Cardiac septum (tissue), 1 donor: ENCODE results near the gene OGFOD2. TPM values are rescaled to one million over a fixed set of nuclear protein-coding genes. Genes with fewer than 3 reads are reported as not detected.
A peak's percentile ranks its signal among the peaks of the same experiment; 100 is the strongest.
"Not testable (repeated sequence)": the region's sequence is repeated elsewhere in the genome, so short reads cannot be mapped to it uniquely, and the experiment has no call there.

Experiments used
- DNase-seq: peaks from one replicate; pipeline ENCODE4 v3.0.0-alpha.2; 2020; ENCODE audit warnings: low spot score
- intact Hi-C: fragments of 100-400 bp; cut with DNase I; formaldehyde crosslinking; loops from one replicate; pipeline ENCODE4 v1.14.0; 2022
- long read RNA-seq: library from polyadenylated mRNA; unstranded; transcript quantifications from one replicate; pipeline ENCODE4 v2.0.0, GENCODE V29; 2021
- total RNA-seq: library from RNA; stranded (reverse); fragmentation: NEBNext Ultra II Directional; extraction: Animal tissue kit (Norgen Biotek cat#: 25700); gene quantifications from one replicate; pipeline ENCODE4 v1.2.1, GENCODE V29; 2021
- donor health status: DM: no; HTN: no; CAD: no.

The OGFOD2 gene
- total RNA-seq, result 10.6 TPM
- long read RNA-seq, transcript OGFOD2-201 (7 exons, 1,780 nt), result major isoform, 11 of 23 reads
- long read RNA-seq, partial matches to known transcripts, result 2 of 23 reads
- long read RNA-seq, other reads (novel, unspliced or antisense), result 8 of 23 reads

GRCh38 chr12:122974892-122975789 lies at the start of gene OGFOD2:
OGFOD2 (plus strand) TSS chr12:122975244; CDS start chr12:122975252, 8 bp downstream.
- peak; percentile 95 for DNase-seq
- intact Hi-C loops, result loop anchor here (5.0 kb wide), 1 partner anchor 257 kb away; the partner anchor contains the start of genes MPHOSPH9 and MTRFR

GRCh38 chr12:122927756-122928403 lies 47.2 kb upstream of the OGFOD2 start:
- no peak for DNase-seq
- intact Hi-C loops, result no loop called here

DNA sequence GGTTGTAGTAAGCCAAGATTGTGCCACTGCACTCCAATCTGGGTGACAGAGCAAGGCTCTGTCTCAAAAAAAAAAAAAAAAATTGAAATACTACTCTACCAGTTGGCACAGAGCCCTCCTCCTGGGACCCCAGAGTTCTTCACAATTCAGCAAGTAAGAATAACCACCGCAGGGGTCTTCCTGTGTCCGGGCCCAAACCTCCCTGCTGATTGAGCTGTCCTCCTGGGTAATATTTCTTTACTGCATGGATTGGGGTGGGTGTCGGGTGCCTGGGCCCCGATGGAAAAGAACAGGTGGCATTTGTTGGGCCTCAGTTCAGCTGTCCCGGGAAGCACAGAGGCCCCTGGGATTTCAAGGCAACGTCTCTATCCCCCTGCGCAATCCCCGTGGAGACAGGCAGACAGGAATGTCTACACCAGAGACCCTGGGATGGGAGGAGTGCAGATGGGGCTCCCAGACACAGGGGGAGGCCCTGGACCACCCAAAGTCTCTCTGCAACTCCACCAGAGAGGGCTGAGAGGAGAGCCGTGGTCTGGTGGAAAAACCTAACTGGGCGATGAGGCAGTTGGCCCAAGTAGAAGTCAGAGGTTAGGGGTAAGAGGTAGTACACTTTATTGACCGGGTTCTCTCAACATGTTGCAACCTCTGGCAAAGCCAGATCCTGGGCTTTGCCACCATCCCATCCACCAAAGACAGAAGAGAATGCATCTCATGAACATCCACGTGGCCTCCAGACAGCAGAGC lies 46.5 kb upstream of the OGFOD2 start:
- DNase-seq, result no peak
- intact Hi-C loops, result no loop called here

DNA sequence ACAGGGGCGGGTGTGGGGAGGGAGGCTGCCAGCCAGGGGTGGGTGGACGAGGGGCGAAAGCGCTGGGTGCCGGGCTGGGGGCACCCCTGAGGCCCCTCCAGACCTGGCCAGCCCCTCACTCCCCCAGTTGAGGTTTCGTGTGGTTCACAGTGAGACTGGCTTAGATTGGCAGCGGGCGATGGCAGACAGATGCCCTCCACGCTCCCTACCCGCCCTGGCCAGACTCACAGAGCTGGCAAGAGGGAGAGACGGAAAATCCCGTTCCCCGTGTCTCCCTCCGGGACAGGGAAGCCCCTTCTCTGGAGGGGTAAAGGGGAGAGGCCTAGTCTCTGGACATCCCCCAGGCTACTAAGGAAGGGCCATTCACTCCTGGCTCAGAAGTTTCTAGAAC lies 45.9 kb upstream of the OGFOD2 start:
- no peak for DNase-seq

GRCh38 chr12:122929812-122930211 lies 45.2 kb upstream of the OGFOD2 start:
- intact Hi-C loops, result no loop called here
- DNase-seq, result no peak

More for the DNA sequence above, 45.9 kb upstream of the OGFOD2 start:
- intact Hi-C loops, result no loop called here

GRCh38 chr12:122932207-122932606 lies 42.8 kb upstream of the OGFOD2 start:
- intact Hi-C loops, result no loop called here
- no peak for DNase-seq

DNA sequence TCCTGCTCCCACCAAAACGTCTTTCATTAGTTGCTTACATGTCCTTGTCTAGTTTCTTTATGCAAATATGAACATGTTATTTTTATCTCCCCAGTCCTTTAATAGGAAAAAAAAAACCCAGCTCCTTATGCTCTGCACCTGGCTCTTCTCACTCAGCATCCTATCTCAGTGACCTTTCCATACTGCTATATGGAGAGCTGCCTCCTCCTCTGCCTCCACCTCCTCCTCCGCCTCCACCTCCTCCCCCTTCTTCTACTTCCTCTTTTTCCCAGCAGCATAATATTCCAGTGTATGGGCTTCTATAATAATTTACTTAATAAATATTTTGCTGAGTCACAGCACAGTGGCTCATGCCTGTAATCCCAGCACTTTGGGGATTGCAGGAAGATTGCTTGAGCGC lies 40.3 kb upstream of the OGFOD2 start:
- intact Hi-C loops, result no loop called here
- no peak for DNase-seq

GRCh38 chr12:122935318-122935717 lies 39.7 kb upstream of the OGFOD2 start:
- no peak for DNase-seq
- intact Hi-C loops, result no loop called here

GRCh38 chr12:122937622-122938091 lies 37.4 kb upstream of the OGFOD2 start:
- intact Hi-C loops, result no loop called here
- no peak for DNase-seq

DNA sequence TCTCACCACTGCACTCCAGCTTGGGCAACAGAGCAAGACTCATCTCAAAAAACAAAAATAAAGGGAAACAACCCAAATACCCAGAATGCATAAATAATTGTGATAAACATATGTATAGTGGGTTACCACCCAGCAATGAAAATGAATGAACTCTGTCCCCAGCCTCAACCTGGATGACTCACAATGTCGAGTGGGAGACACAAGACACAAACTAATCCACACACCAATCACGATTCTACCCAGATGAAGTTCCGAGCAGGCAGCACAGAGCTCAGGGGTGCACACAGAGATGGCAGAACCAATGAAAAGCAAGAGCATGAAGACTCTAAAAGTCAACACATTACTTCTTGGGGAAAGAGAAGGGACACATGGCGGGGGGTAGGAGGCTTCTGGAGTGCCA lies 35.9 kb upstream of the OGFOD2 start:
- intact Hi-C loops, result no loop called here
- DNase-seq, result no peak

DNA sequence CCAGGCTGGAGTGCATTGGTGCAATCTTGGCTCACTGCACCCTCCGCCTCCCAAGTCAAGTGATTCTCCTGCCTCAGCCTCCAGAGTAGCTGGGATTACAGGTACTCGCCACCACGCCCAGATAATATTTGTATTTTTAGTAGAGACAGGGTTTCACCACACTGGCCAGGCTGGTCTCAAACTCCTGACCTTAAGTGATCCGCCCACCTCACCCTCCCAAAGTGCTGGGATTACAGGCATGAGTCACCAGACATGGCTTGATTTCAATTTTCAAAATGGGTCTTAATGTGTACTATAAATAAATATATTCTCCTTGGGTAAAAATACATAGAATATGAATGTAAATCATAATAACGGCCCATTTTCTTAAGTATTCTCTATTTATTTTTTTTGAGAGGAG lies 33.7 kb upstream of the OGFOD2 start:
- intact Hi-C loops, result loop anchor here (5.0 kb wide), 1 partner anchor 44 kb away; the partner anchor contains the start of gene VPS37B
- DNase-seq, result not testable (repeated sequence)

GRCh38 chr12:122942637-122943036 lies 32.4 kb upstream of the OGFOD2 start:
- intact Hi-C loops, result loop anchor here (5.0 kb wide), 1 partner anchor 45 kb away; the partner anchor contains the start of gene VPS37B
- DNase-seq, result no peak

DNA sequence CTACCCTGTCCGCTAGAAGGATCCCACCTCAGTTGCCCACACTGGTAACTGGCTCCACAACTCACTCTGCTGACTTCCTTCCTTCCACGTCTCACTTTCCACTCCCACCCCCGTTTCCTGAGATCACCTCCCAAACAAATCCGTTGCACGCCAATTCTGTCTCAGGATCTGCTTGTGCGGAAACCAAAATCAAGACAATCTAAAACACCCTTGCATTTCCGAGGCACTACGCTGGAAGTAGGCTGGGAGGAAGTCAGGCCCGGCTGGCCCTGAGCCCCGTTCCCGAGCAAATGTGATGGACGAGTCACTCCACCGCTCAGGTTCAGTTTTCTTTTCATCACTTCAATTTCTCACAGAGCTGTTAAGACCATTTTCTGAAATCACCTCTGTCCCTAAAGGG lies 31.8 kb upstream of the OGFOD2 start:
- no peak for DNase-seq
- intact Hi-C loops, result loop anchor here (5.0 kb wide), 1 partner anchor 46 kb away; the partner anchor contains the start of gene VPS37B

DNA sequence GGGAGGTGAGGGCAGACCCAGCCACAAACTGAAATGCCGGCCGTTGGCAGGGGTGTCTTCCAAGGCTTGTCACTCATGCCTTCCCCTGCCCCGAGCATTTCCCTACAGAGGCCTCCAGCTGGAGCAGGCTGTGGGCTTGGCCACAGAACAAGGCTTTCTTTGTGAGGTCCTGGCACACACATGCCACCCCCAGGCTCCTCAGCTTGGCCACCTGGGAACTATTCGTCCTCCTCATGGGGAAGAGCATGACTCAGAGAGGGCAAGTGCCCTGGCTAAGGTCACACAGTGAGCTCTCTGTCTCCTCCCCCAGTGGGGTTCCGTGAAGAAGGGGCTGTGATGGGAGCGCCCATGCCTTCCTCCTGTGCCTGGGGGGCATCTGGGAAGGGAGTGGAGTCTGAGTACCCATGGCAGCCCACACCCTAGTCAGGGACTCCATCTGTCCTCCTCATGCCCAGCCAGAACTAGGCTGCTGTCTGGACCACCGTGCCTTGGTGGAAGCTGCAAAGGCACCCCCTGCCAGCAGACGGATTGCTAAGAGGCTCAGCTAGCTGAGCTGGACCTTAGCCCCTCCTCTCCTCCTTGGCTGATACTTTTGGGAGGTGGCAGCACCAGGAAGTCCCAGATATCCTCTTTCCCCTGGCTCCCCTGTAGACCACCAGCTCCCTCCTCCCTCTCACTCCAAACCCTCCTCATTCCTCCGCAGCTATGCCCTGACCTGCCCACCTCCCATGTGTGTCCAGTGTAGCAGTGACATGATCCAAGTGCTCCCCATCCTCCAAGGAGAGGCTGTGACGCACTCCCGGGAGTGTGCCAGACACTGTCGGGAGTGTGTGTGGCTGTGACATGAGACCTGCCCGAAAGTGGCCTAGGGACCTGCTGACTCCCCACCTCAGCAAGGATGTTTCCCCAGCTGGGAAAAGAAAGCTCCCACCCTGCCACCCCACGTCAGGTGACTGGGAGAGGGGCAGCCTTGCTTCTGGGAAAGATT lies 30.1 kb upstream of the OGFOD2 start:
- intact Hi-C loops, result loop anchor here (5.0 kb wide), 1 partner anchor 48 kb away; the partner anchor contains the start of gene VPS37B

GRCh38 chr12:122946690-122947341 lies 28.2 kb upstream of the OGFOD2 start:
- peak; percentile 92 for DNase-seq
- intact Hi-C loops, result no loop called here

More for the DNA sequence above, 30.1 kb upstream of the OGFOD2 start:
- DNase-seq, result no peak

GRCh38 chr12:122947352-122947792 lies 27.7 kb upstream of the OGFOD2 start:
- DNase-seq, result no peak
- intact Hi-C loops, result no loop called here

- intact Hi-C loops, result no loop called here
- DNase-seq, result no peak
Measured at GRCh38 chr12:122948605-122949004, 26.4 kb upstream of the OGFOD2 start.

- intact Hi-C loops, result no loop called here
- no peak for DNase-seq
Measured at GRCh38 chr12:122949405-122949804, 25.6 kb upstream of the OGFOD2 start.
